Endothelial cell (in vitro differentiated cells): ENCODE measurements around the gene YIF1B. TPM values are rescaled to one million over a fixed set of nuclear protein-coding genes. Genes with fewer than 3 reads are reported as not detected.

ENCODE experiments used
- DNase-seq: peaks from one replicate; pipeline ENCODE4 v3.0.0; 2021; ENCODE audit warnings: low spot score
- H3K27ac Mint-ChIP-seq: one replicate; pipeline ENCODE4 v1.8.0; 2021; ENCODE audit warnings: mixed read lengths, inconsistent platforms; ENCODE audit not compliant: unreplicated experiment
- H3K27me3 Mint-ChIP-seq: one replicate; pipeline ENCODE4 v1.8.0; 2021; ENCODE audit warnings: mild to moderate bottlenecking, moderate library complexity, mixed read lengths, inconsistent platforms; ENCODE audit not compliant: unreplicated experiment
- H3K36me3 Mint-ChIP-seq: one replicate; pipeline ENCODE4 v1.8.0; 2021; ENCODE audit warnings: mild to moderate bottlenecking, low read depth, mixed read lengths, inconsistent platforms; ENCODE audit not compliant: unreplicated experiment
- H3K4me1 Mint-ChIP-seq: one replicate; pipeline ENCODE4 v1.8.0; 2021; ENCODE audit warnings: mild to moderate bottlenecking, mixed read lengths, inconsistent platforms; ENCODE audit not compliant: unreplicated experiment
- H3K4me3 Mint-ChIP-seq: one replicate; pipeline ENCODE4 v1.8.0; 2021; ENCODE audit warnings: mild to moderate bottlenecking, mixed read lengths, inconsistent platforms; ENCODE audit not compliant: unreplicated experiment
- H3K9me3 Mint-ChIP-seq: one replicate; pipeline ENCODE4 v1.8.0; 2021; ENCODE audit warnings: mixed read lengths, inconsistent platforms; ENCODE audit not compliant: unreplicated experiment
- total RNA-seq: library from RNA; stranded (reverse); fragmentation: NEBNext Ultra II Directional; extraction: Animal tissue kit (Norgen Biotek cat#: 25700); gene quantifications from one replicate; pipeline ENCODE4 v1.2.1, GENCODE V29; 2021; ENCODE audit not compliant: unreplicated experiment
- TF ChIP-seq, protein P1 (sequence below): fragments of 200-600 bp; sonication (generic); IDR thresholded peaks from one replicate; pipeline ENCODE4 v1.5.0; 2021; ENCODE audit warnings: antibody characterized with exemption; ENCODE audit not compliant: unreplicated experiment

Gene YIF1B
- total RNA-seq, 1 donor from 2014 or later: 55.2 TPM

DNA sequence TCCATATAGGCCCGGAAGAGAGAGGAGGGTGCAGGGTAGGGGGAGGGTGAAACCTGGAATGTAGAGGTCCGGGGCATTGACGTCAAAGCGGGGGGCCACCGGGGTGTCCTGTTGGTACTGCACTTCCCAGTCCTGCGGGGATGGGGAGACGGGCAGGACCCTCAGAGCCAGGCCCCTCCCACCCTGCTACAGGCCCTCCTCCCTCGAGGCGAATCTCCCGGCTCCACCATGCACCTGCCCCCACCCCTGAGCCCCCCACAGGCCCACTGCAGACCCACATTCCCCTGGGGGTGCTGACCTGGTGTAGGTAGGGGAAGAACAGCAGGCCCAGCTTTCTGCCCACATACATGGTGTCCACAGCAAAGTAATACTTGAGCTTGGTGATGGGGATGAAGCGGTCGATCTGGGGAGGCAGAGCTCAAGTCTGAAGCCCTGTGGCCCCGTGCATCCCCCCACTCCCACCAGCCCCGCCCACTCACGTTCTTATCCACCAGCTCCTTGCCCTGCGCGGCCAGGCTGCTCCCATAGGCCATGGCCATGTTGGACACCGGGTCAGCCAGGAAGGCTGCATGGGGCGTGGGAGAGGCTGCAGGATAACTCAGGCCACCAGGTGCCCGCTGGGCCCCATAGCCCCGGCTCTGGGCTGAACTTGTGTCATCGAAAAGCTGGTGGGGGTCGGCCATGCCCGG, 6.7 kb downstream of the YIF1B start:
- H3K4me3 Mint-ChIP-seq: no peak overlapping the region
- peaks cover 15% of the 10 kb centered on the region for H3K36me3 Mint-ChIP-seq
- no peaks in the 10 kb centered on the region for H3K9me3 Mint-ChIP-seq
- no peak for DNase-seq
- peaks cover 2% of the 10 kb centered on the region for H3K27me3 Mint-ChIP-seq
- no peak overlapping the region for H3K27ac Mint-ChIP-seq
- no peaks in the 10 kb centered on the region for H3K4me1 Mint-ChIP-seq
- TF ChIP-seq, protein P1, sequence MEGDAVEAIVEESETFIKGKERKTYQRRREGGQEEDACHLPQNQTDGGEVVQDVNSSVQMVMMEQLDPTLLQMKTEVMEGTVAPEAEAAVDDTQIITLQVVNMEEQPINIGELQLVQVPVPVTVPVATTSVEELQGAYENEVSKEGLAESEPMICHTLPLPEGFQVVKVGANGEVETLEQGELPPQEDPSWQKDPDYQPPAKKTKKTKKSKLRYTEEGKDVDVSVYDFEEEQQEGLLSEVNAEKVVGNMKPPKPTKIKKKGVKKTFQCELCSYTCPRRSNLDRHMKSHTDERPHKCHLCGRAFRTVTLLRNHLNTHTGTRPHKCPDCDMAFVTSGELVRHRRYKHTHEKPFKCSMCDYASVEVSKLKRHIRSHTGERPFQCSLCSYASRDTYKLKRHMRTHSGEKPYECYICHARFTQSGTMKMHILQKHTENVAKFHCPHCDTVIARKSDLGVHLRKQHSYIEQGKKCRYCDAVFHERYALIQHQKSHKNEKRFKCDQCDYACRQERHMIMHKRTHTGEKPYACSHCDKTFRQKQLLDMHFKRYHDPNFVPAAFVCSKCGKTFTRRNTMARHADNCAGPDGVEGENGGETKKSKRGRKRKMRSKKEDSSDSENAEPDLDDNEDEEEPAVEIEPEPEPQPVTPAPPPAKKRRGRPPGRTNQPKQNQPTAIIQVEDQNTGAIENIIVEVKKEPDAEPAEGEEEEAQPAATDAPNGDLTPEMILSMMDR: no peak

DNA sequence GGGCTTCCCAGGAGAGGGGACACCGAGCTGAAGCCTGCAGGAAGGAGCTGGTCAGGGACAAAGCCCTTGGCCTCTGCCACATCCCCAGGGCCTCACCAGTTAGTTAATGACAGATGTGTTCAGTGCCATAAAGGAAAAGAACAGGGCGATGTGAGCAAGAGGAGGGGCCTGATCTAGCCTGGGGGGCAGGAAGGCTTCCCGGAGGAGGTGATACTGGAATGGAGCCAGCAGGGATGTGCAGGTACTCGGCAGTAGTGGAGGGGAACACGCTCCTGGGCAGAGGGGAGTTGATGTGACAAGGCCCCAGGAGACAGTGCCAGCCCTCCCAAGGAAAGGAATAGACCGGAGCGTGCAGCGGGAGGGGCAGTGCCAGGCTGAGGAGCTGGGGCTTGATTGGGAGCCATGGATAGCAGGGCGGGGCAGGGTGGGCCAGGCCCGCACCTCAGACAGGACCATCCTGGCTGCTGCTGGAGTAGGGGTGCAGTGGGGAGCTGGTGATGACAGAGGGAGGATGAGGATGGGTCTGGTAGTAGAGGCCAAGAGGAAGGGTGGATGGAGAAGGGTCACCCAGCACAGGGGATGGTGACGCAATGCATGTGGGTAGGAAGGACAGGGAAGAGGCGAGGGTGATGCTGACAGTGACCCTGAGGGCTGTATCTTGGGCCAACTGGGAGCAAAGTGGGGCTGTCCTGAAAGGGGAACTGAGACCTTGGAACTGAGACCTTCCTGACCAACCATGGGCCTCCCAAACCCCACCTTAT, 7.6 kb downstream of the YIF1B start:
- Mint-ChIP-seq H3K9me3 (no peaks in the 10 kb centered on the region), H3K27me3 (peaks cover 2% of the 10 kb centered on the region), H3K36me3 (peaks cover 15% of the 10 kb centered on the region), H3K4me3 (no peak overlapping the region), H3K27ac (no peak overlapping the region), H3K4me1 (peaks cover 4% of the 10 kb centered on the region)
- DNase-seq: no peak
- TF ChIP-seq, protein P1: no peak

DNA sequence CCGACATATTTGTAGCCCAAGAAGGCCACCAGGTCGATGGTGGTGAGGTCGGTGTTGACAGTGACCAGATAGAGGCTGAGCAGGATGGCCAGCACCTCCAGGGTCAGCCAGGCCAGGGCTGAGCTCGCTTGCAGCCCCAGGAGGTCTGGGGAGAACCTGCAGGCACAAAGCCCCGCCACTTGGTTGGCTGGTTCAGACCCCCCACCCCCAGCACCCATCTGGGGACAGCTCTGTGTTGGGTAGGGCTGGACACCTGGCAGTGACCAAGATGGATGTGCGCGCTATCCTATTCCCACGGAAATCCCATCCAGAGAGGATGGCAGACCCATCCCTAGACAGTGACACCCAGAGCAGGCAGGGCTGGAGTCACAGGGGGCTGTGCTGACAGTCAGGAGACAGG, 8.2 kb downstream of the YIF1B start:
- Mint-ChIP-seq H3K27me3 (peaks cover 5% of the 10 kb centered on the region), H3K27ac (no peak overlapping the region)

DNA sequence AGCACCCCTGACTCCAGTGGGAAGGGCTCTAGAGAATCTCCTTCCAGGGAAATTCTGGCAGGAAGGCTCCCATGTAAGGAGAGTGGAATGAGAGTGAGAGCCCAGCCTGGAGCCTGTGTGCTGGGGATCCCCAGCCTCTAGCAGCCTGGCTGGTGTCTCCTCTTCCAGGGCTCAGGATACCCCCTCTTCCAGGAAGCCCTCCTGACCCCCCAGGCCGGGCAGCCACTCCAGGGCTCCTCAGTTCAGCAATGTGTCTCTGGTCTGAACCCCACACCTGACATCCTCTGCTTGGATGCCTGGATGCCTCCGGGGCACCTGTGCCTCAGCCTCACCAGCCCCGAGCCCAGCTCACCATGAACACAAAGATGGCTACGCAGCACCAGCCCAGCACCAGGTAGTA, 8.7 kb downstream of the YIF1B start:
- peaks cover 9% of the 10 kb centered on the region for H3K4me1 Mint-ChIP-seq
- peaks cover 10% of the 10 kb centered on the region for H3K36me3 Mint-ChIP-seq
- peaks cover 6% of the 10 kb centered on the region for H3K27me3 Mint-ChIP-seq
- no peak overlapping the region for H3K27ac Mint-ChIP-seq
- no peaks in the 10 kb centered on the region for H3K9me3 Mint-ChIP-seq
- DNase-seq: no peak
- TF ChIP-seq, protein P1: no peak
- H3K4me3 Mint-ChIP-seq: no peak overlapping the region

More for the DNA sequence above, 8.2 kb downstream of the YIF1B start:
- Mint-ChIP-seq H3K9me3 (no peaks in the 10 kb centered on the region), H3K36me3 (peaks cover 13% of the 10 kb centered on the region), H3K4me1 (peaks cover 7% of the 10 kb centered on the region), H3K4me3 (no peak overlapping the region)
- DNase-seq: no peak
- TF ChIP-seq, protein P1: no peak

DNA sequence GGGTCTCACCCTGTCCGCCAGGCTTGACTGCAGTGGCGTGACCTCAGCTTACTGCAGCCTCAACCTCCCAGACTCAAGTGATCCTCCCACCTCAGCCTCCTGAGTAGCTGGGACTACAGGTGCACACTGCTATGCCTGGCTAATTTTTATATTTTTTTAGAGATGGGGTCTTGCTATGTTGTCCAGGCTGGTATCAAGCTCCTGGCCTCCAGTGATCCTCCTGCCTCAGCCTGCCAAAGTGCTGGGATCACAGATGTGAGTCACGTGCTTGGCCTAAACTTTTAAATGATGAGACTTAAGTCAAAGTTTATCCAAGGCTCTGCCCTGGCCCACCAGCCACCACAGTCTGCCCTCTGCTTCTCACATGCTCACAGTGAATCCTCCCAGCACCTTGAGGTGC, 9.5 kb downstream of the YIF1B start:
- H3K27ac Mint-ChIP-seq: no peak overlapping the region
- no peaks in the 10 kb centered on the region for H3K9me3 Mint-ChIP-seq
- peaks cover 9% of the 10 kb centered on the region for H3K4me1 Mint-ChIP-seq
- no peak for DNase-seq
- no peak overlapping the region for H3K4me3 Mint-ChIP-seq
- TF ChIP-seq, protein P1: no peak
- peaks cover 6% of the 10 kb centered on the region for H3K27me3 Mint-ChIP-seq
- H3K36me3 Mint-ChIP-seq: peaks cover 10% of the 10 kb centered on the region
